Thoracic aorta (tissue), 2 donors: Measurements from ENCODE around the gene UQCRQ. TPM values are rescaled to one million over a fixed set of nuclear protein-coding genes. Genes with fewer than 3 reads are reported as not detected.

Source experiments
- ATAC-seq: fragments of 150-250 bp; one replicate; pipeline ENCODE4 v1.8.0; 2017; ENCODE audit warnings: low read depth; ENCODE audit not compliant: insufficient number of reproducible peaks, low FRiP score
- DNase-seq: peaks from one replicate; pipeline ENCODE4 v3.0.0-alpha.2; 2020; ENCODE audit warnings: low spot score
- H3K27ac ChIP-seq, 2 donors: fragments of 200-600 bp; sonication (generic); 1 replicate in 1 of 2; 2 replicates in 1 of 2; pipeline ENCODE4 v1.5.1; 2016; ENCODE audit warnings: mild to moderate bottlenecking in 2 of 2, moderate library complexity in 2 of 2
- H3K27me3 ChIP-seq: fragments of 200-600 bp; sonication (generic); replicated peaks from 2 replicates; pipeline ENCODE4 v1.6.0; 2016; ENCODE audit warnings: mild to moderate bottlenecking; ENCODE audit not compliant: insufficient read depth
- H3K36me3 ChIP-seq: fragments of 200-600 bp; sonication (generic); one replicate; pipeline ENCODE4 v1.5.1; 2016
- H3K4me1 ChIP-seq, 2 donors: fragments of 200-600 bp; sonication (generic); 1 replicate in 1 of 2; 2 replicates in 1 of 2; pipeline versions ENCODE4 v1.5.1 to v1.6.0; 2016; ENCODE audit warnings: low read depth in 2 of 2, mild to moderate bottlenecking in 1 of 2; ENCODE audit not compliant: control insufficient read depth in 1 of 2
- H3K4me3 ChIP-seq: fragments of 200-600 bp; sonication (generic); 2 replicates; pipeline ENCODE4 v1.5.1; 2016; ENCODE audit warnings: mild to moderate bottlenecking
- H3K9me3 ChIP-seq: fragments of 200-600 bp; sonication (generic); 2 replicates; pipeline ENCODE4 v1.5.1; 2016
- total RNA-seq, 2 donors: library from RNA; depleted of rRNA; stranded (reverse); fragments of >200 nt; gene quantifications; one replicate each; pipeline versions ENCODE4 v1.1.0 to v1.2.3, GENCODE V29; 2016
- TF ChIP-seq, protein P1 (sequence below): fragments of 200-600 bp; sonication (generic); IDR thresholded peaks from one replicate; pipeline ENCODE4 v1.5.1; 2019; ENCODE audit warnings: antibody characterized with exemption

Gene UQCRQ
- total RNA-seq, 2 donors from 2014 or later: 49.5 to 59.3 TPM

DNA sequence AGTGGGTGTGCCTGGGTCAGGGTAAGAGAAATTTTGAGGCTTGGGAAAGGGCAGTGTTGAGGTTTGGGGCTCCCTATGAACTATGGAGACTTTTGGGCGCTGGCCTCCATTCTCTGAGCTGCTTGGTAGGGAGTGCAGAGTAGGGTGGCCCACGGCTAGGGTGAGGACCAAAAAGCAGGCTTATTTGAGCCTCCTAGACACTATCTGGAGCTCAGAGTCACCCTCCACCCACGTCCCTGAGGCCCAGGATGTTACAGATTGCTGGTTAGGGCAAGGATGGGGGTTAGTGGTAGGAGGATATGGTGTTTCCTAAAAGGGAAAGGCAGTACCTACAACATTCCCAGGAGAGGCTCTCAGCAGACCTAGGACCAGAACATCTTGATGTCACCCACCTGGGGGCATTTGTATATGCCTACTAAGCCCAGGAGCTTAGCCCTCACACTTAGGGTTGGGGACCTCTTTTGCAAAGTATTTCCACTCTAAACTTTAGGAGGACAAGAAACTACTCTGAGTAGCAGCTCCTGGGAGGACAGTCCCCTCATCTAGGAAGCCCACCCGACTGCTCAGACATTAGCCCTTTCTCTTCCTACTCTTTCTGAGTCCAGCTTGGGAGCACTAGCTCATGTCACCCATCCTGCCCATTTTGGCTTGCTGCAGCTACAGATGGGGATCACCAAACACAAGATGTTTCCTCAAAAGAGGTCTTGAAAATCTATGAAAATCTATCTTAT is 38.3 kb upstream of the UQCRQ start:
- no peak for DNase-seq
- H3K36me3 ChIP-seq: no peaks in the 10 kb centered on the region
- ATAC-seq: no peak
- TF ChIP-seq, protein P1, sequence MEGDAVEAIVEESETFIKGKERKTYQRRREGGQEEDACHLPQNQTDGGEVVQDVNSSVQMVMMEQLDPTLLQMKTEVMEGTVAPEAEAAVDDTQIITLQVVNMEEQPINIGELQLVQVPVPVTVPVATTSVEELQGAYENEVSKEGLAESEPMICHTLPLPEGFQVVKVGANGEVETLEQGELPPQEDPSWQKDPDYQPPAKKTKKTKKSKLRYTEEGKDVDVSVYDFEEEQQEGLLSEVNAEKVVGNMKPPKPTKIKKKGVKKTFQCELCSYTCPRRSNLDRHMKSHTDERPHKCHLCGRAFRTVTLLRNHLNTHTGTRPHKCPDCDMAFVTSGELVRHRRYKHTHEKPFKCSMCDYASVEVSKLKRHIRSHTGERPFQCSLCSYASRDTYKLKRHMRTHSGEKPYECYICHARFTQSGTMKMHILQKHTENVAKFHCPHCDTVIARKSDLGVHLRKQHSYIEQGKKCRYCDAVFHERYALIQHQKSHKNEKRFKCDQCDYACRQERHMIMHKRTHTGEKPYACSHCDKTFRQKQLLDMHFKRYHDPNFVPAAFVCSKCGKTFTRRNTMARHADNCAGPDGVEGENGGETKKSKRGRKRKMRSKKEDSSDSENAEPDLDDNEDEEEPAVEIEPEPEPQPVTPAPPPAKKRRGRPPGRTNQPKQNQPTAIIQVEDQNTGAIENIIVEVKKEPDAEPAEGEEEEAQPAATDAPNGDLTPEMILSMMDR: no peak
- no peaks in the 10 kb centered on the region for H3K9me3 ChIP-seq
- H3K4me3 ChIP-seq: no peak overlapping the region
- no peak overlapping the region for H3K27ac ChIP-seq
- H3K4me1 ChIP-seq: peaks cover 0 to 20% of the 10 kb centered on the region in 2 donors
- no peaks in the 10 kb centered on the region for H3K27me3 ChIP-seq

DNA sequence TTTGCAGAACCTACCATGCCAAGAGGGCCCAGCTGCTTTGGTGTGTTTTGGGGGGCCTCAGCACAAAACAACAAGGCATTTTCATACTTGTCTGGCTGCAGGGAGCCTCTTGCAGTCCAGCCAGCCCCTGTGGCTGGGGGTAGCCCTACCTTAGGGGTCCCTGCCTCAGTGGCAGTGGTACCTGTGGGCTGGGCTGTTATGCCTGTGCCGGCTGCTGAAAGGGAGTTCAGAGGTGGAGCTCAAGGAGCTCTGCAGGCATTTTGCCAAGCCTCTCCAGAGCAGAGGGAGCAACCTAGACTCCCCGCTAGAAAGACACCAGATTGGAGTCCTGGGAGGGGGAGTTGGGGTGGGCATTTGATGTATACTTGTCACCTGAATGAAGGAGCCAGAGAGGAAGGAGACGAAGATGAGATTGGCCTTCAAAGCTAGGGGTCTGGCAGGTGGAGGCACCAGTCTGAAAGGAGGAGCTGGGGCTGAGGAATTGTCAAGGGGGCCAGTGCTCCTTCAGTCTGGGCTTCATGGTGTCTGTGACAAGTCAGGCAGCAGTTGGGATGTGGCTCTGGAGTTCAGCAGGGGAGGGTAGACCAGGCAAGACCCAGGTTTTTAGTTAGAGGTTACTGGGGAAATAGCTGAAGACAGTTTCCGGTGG is 37.5 kb upstream of the UQCRQ start:
- Histone ChIP-seq H3K36me3 (no peaks in the 10 kb centered on the region), H3K27me3 (no peaks in the 10 kb centered on the region), H3K4me3 (no peak overlapping the region), H3K27ac (no peak overlapping the region), H3K4me1 (peaks cover 0 to 13% of the 10 kb centered on the region in 2 donors), H3K9me3 (no peaks in the 10 kb centered on the region)
- TF ChIP-seq, protein P1: no peak
- no peak for DNase-seq
- no peak for ATAC-seq

DNA sequence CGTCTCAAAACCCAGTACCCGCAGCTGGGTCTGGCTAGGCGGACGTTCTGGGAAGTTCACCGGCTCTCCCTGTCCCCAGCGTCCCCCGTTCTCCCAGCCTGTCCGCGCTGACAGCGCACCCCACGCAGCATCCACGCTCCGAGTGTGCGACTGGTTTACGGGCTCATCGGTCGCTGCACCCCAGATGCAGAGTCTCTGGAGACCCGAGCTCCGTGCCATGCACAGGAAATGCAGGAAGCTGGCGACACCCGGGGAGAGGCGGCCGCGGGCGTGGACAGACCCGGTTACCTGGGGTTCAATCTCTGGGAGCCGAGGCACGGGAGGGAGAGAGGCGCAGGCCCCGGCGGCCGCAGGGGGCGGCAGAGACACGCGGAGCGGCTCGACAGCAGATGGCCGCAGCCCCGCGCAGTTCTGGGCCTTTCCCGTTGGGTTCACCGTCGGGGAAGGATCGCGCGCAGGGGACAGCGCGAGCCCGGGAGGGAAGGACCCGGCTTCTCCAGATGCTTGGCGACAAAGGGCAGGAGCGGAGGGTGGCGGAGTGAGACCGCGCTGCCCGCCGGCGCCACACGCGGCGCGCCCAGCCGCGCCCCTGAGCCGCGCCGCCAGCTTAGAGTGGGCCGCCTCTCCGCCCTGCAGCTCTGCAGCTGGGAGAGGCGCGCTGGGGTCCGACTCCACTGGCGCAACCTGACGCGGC is 36.6 kb upstream of the UQCRQ start:
- no peaks in the 10 kb centered on the region for H3K27me3 ChIP-seq
- H3K27ac ChIP-seq: no peak overlapping the region
- no peaks in the 10 kb centered on the region for H3K9me3 ChIP-seq
- ATAC-seq (peak; percentile 51), DNase-seq (no peak)
- H3K36me3 ChIP-seq: no peaks in the 10 kb centered on the region
- peak overlapping the region; percentile 86 for H3K4me3 ChIP-seq
- TF ChIP-seq, protein P1: peak; percentile 85
- H3K4me1 ChIP-seq: peaks cover 0 to 13% of the 10 kb centered on the region in 2 donors

DNA sequence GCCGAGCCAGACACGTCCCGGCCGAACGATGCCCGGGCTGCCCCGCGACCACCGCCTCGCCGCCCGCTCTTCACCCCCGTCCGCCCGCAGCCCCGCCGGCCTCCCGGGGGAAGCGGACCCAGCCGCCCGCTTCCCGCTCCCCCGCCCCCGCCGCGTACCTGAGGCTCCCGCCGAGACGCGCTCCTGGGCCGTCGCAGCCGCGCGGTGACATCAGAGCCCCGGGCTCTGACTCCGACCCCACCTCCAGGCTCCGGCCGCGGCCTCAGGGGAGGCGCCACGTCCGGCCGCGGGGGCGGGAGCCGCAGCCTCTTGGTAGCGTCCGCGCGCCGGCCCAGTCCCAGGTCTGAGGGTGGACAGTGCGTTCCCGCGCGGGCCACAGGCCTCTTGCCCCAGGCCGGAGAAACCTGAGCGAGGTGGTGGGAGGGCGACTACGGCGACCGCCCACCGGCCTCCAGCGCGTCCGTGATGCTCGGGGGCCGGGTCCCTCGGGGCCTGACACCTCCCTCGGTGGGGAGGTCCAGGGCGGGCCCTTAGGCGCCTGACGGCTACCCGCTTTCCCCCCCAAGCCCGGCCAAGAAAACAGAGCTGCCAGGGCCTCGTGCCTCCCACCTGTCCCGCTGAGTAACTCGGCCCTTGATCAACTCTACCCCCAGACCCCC is 35.9 kb upstream of the UQCRQ start, which contains the start of gene SHROOM1:
Gene SHROOM1 (minus strand): TSS at position 212 of the 659 bp plus-strand sequence. CDS start 4,507 bp downstream, outside the sequence.
- TF ChIP-seq, protein P1: no peak
- no peak for ATAC-seq
- Histone ChIP-seq H3K9me3 (no peaks in the 10 kb centered on the region), H3K4me1 (peaks cover 0 to 13% of the 10 kb centered on the region in 2 donors), H3K27me3 (no peaks in the 10 kb centered on the region), H3K27ac (no peak within 1 kb of the TSS), H3K4me3 (peak within 1 kb of the TSS; percentile 86), H3K36me3 (no peaks in the 10 kb centered on the region)
- DNase-seq: no peak
